ENCODE results near the gene UBE2O. TPM values are rescaled to one million over a fixed set of nuclear protein-coding genes. Genes with fewer than 3 reads are reported as not detected.

UBE2O gene
- total and polyA plus RNA-seq, 2 experiments from 2014 or later, result 30.4 to 79.4 TPM

- TF ChIP-seq ZNF462 (CRISPR knock-in tag; IDR thresholded peaks at IDR 0.05), result no peak
- no peak for TF ChIP-seq NANOG (IDR thresholded peaks at IDR 0.05; ENCODE audit: borderline replicate concordance)
Observed at GRCh38 chr17:76493505-76494167, 40.7 kb upstream of the UBE2O start (continued).

- no peaks in the 10 kb centered on the region for H3K9me2 ChIP-seq (ENCODE audit: insufficient read depth)
- H3K4me1 ChIP-seq (ENCODE audit: insufficient read depth), result peaks cover 14% of the 10 kb centered on the region
- peaks cover 29% of the 10 kb centered on the region for H3K4me1 Mint-ChIP-seq
- no peak for DNase-seq (ENCODE audit: low spot score)
- H3K36me3 Mint-ChIP-seq (ENCODE audit: low read depth), result no peaks in the 10 kb centered on the region
- H3K4me2 ChIP-seq, result peak overlapping the region; percentile 14; the same call in 1 of the 2 replicates
- H3K4me3 ChIP-seq, result no peak overlapping the region
- H3K36me3 ChIP-seq (ENCODE audit: insufficient read depth), result no peaks in the 10 kb centered on the region
- no peak overlapping the region for H3K27ac ChIP-seq (ENCODE audit: low read depth)
- H3K9me3 Mint-ChIP-seq, result no peaks in the 10 kb centered on the region
- no peak overlapping the region for H3K27ac Mint-ChIP-seq
- H3K27me3 ChIP-seq (ENCODE audit: insufficient read depth), result no peaks in the 10 kb centered on the region
- no peak for TF ChIP-seq JUNB (IDR thresholded peaks at IDR 0.05; ENCODE audit: unreplicated experiment)
- no peak for TF ChIP-seq CTCF (conservative IDR thresholded peaks at IDR 0.05; ENCODE audit: low read depth in 2 of 2)
- TF ChIP-seq REST (IDR thresholded peaks at IDR 0.05; ENCODE audit: unreplicated experiment), result no peak
- no peak for TF ChIP-seq NANOG (IDR thresholded peaks at IDR 0.05; ENCODE audit: borderline replicate concordance)
- no peak for TF ChIP-seq ETS1 (IDR thresholded peaks at IDR 0.05)
- TF ChIP-seq EZH2phosphoT487 (IDR thresholded peaks at IDR 0.05; ENCODE audit: unreplicated experiment), result no peak
- TF ChIP-seq EZH2 (IDR thresholded peaks at IDR 0.05; ENCODE audit: low read depth, unreplicated experiment), result no peak
- no peak for TF ChIP-seq CREB1 (CRISPR knock-in tag; IDR thresholded peaks at IDR 0.05; ENCODE audit: low read depth)
- TF ChIP-seq ZNF331 (CRISPR knock-in tag; IDR thresholded peaks at IDR 0.05; ENCODE audit: low read depth), result no peak
- no peak for TF ChIP-seq ZNF114 (CRISPR knock-in tag; IDR thresholded peaks at IDR 0.05)
- H3K4me3 Mint-ChIP-seq, result no peak overlapping the region
- H3K79me2 ChIP-seq (replicated peaks; ENCODE audit: insufficient read depth), result no peaks in the 10 kb centered on the region
- H2AFZ ChIP-seq, result no peak overlapping the region
- H3F3A ChIP-seq (replicated peaks; ENCODE audit: low read depth), result no peaks in the 10 kb centered on the region
- H4K20me1 ChIP-seq (replicated peaks; ENCODE audit: insufficient read depth), result peaks cover 12% of the 10 kb centered on the region
- peaks cover 17% of the 10 kb centered on the region for H3K27me3 Mint-ChIP-seq (ENCODE audit: insufficient read depth, low read depth, poor library complexity)
- peak; percentile 16 for ATAC-seq
Observed at GRCh38 chr17:76492989-76493501, 40.1 kb upstream of the UBE2O start.

All from GM23338 (cell line).